Lung (tissue), 12 donors: ENCODE measurements around the gene LAMP1. TPM values are rescaled to one million over a fixed set of nuclear protein-coding genes. Genes with fewer than 3 reads are reported as not detected.

Experiments used
- ATAC-seq: fragments of 200-7000 bp; cut with Tn5 transposase; one replicate; pipeline ENCODE4 v1.9.1; 2020; ENCODE audit warnings: moderate number of reproducible peaks; ENCODE audit not compliant: insufficient read depth, low FRiP score
- DNase-seq, 3 donors: peaks; one replicate each; pipeline ENCODE4 v3.0.0-alpha.2; 2013 to 2017
- H3K27ac ChIP-seq, 2 donors: one replicate each; pipeline ENCODE4 v1.5.1; 2013; ENCODE audit warnings: mild to moderate bottlenecking in 2 of 2, moderate library complexity in 2 of 2, control low read depth in 1 of 2, inconsistent platforms in 1 of 2, low read depth in 1 of 2, low read length in 1 of 2
- H3K27me3 ChIP-seq, 3 donors: one replicate each; pipeline ENCODE4 v1.5.1; 2013; ENCODE audit warnings: low read length in 2 of 3; ENCODE audit not compliant: control insufficient read depth in 3 of 3, insufficient read depth in 3 of 3
- H3K36me3 ChIP-seq, 4 donors: one replicate each; pipeline ENCODE4 v1.5.1; 2013; ENCODE audit warnings: low read length in 4 of 4, mild to moderate bottlenecking in 1 of 4, moderate library complexity in 1 of 4; ENCODE audit not compliant: control insufficient read depth in 4 of 4, insufficient read depth in 4 of 4
- H3K4me1 ChIP-seq, 5 donors: one replicate each; pipeline ENCODE4 v1.5.1; 2013; ENCODE audit warnings: low read length in 5 of 5, mild to moderate bottlenecking in 2 of 5, moderate library complexity in 1 of 5; ENCODE audit not compliant: control insufficient read depth in 5 of 5, insufficient read depth in 5 of 5
- H3K4me3 ChIP-seq: one replicate; pipeline ENCODE4 v1.5.1; 2013; ENCODE audit warnings: mild to moderate bottlenecking, control low read depth, moderate library complexity
- H3K9ac ChIP-seq, 2 donors: one replicate each; pipeline ENCODE4 v1.5.1; 2013; ENCODE audit warnings: low read length in 2 of 2, control low read depth in 1 of 2; ENCODE audit not compliant: insufficient read depth in 1 of 2
- H3K9me3 ChIP-seq, 4 donors: one replicate each; pipeline ENCODE4 v1.5.1; 2013; ENCODE audit warnings: low read length in 3 of 4, mild to moderate bottlenecking in 1 of 4, moderate library complexity in 1 of 4; ENCODE audit not compliant: control insufficient read depth in 4 of 4, insufficient read depth in 3 of 4
- CTCF ChIP-seq: IDR thresholded peaks from 2 replicates; pipeline ENCODE4 v1.5.1; 2012; ENCODE audit warnings: mild to moderate bottlenecking; ENCODE audit errors: control extremely low read depth, extremely low read depth
- WGBS, 2 donors: extraction: QIAGEN DNeasy Blood & Tissue Kit; methylation state at CpG; one replicate each; pipeline ENCODE4 v1.1.7; 2013; 5-methylcytosine and 5-hydroxymethylcytosine counted together
- polyA plus RNA-seq, 2 donors: library from polyadenylated mRNA; stranded (reverse); fragments of 200-250 nt; gene quantifications; one replicate each; pipeline ENCODE4 v1.2.1, GENCODE V29; 2013
- total RNA-seq, 2 donors: library from RNA; depleted of rRNA in 1 of 2; stranded (reverse); fragments of >200 nt in 1 of 2; gene quantifications; one replicate each; pipeline ENCODE4 v1.2.1, GENCODE V29; 2014 to 2021
- donor health status: control.
- donor health status: control.
- donor health status: Bipolar disorder and iron deficiency.
- donor health status: healthy.
- donor health status: DM: yes; HTN: yes; CAD: no.

Gene LAMP1
- total and polyA plus RNA-seq, 4 donors = 76.8 to 320 (median 150) TPM

- ATAC-seq = no peak
- 96% methylated on average over 17 of the region's 17 CpGs for WGBS, 2 donors
- H3K4me3 ChIP-seq = no peak overlapping the region
- no peak overlapping the region for H3K9ac ChIP-seq
- peaks cover 0 to 8% (median 2%) of the 10 kb centered on the region in 5 donors for H3K4me1 ChIP-seq
- no peaks in the 10 kb centered on the region for H3K27me3 ChIP-seq
- TF ChIP-seq CTCF = no peak
- DNase-seq = no peak
- H3K27ac ChIP-seq = no peak overlapping the region
- no peaks in the 10 kb centered on the region for H3K9me3 ChIP-seq
- peaks cover 0 to 4% (median 0%) of the 10 kb centered on the region in 4 donors for H3K36me3 ChIP-seq
Observed at GRCh38 chr13:113348591-113348990, 51.6 kb downstream of the LAMP1 start.

- TF ChIP-seq CTCF = no peak
- H3K27ac ChIP-seq = no peak overlapping the region
- no peaks in the 10 kb centered on the region for H3K9me3 ChIP-seq
- no peaks in the 10 kb centered on the region for H3K27me3 ChIP-seq
- no peak overlapping the region for H3K9ac ChIP-seq
- ATAC-seq (no peak), DNase-seq (no peak)
- peaks cover 0 to 8% (median 2%) of the 10 kb centered on the region in 5 donors for H3K4me1 ChIP-seq
- H3K4me3 ChIP-seq = no peak overlapping the region
- peaks cover 0 to 4% (median 0%) of the 10 kb centered on the region in 4 donors for H3K36me3 ChIP-seq
- WGBS, 2 donors = 90 to 92% methylated on average over 6 of the region's 6 CpGs
Observed at GRCh38 chr13:113349050-113349449, 52.0 kb downstream of the LAMP1 start.

GRCh38 chr13:113349491-113349890, 52.5 kb downstream of the LAMP1 start:
- peaks cover 0 to 8% (median 2%) of the 10 kb centered on the region in 5 donors for H3K4me1 ChIP-seq
- no peak overlapping the region for H3K27ac ChIP-seq
- H3K4me3 ChIP-seq = no peak overlapping the region
- WGBS, 2 donors = 92 to 94% methylated on average over 15 of the region's 15 CpGs
- H3K27me3 ChIP-seq = no peaks in the 10 kb centered on the region
- TF ChIP-seq CTCF = no peak
- peaks cover 0 to 4% (median 0%) of the 10 kb centered on the region in 4 donors for H3K36me3 ChIP-seq
- H3K9ac ChIP-seq = no peak overlapping the region
- ATAC-seq = no peak
- no peaks in the 10 kb centered on the region for H3K9me3 ChIP-seq
- no peak for DNase-seq
